HepG2 (cell line): ENCODE measurements around the gene AKAP6.

Experiments used
- SMAD3 ChIP-seq: sonication (generic); formaldehyde crosslinking; IDR thresholded peaks from 2 replicates; pipeline ENCODE4 v1.4.0; 2020; ENCODE audit warnings: missing genetic modification reagents
- YY1 ChIP-seq: IDR thresholded peaks from 2 replicates; pipeline ENCODE4 v1.6.1; 2011; ENCODE audit warnings: low read length, low read depth, moderate library complexity, mild to moderate bottlenecking; ENCODE audit not compliant: insufficient read depth, insufficient replicate concordance
- ZNF121 ChIP-seq: sonication (generic); formaldehyde crosslinking; IDR thresholded peaks from 2 replicates; pipeline ENCODE4 v1.5.0; 2020; ENCODE audit warnings: mild to moderate bottlenecking, missing genetic modification reagents
- ZNF274 ChIP-seq: sonication (generic); formaldehyde crosslinking; IDR thresholded peaks from 2 replicates; pipeline ENCODE4 v1.5.1; 2020; ENCODE audit warnings: mild to moderate bottlenecking, missing genetic modification reagents
- ZNF33A ChIP-seq: sonication (generic); formaldehyde crosslinking; IDR thresholded peaks from 2 replicates; pipeline ENCODE4 v1.5.1; 2020; ENCODE audit warnings: missing genetic modification reagents, mild to moderate bottlenecking, moderate library complexity, borderline replicate concordance

DNA sequence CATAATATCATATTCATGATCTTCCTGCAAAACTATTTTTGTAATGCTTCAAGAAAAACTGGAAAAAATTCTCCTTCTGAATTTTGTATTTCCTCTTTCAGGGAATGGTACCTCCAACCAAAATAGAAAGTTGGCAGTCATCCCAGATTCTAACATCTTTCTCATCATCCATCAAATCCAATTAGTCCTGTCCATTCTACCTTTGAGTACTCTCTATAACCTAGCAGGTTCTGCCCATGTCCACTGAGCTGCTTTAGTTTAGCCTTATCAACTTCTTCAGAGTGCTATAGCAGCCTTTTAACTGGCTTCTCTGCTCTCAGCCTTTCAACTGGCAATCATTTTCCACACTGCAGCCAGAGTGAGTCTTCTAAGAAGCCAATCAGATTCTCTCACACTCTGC is 236.2 kb downstream of the AKAP6 start:
- no peak for TF ChIP-seq SMAD3
- no peak for TF ChIP-seq YY1
- no peak for TF ChIP-seq ZNF33A (CRISPR knock-in tag)
- TF ChIP-seq ZNF274 (CRISPR knock-in tag) = no peak
- no peak for TF ChIP-seq ZNF121 (CRISPR knock-in tag)
